Ishikawa (cell line): ENCODE measurements around the gene SOX5.

Experiments used
- CREB1 ChIP-seq: IDR thresholded peaks from 2 replicates; pipeline ENCODE4 v1.6.1; 2012; ENCODE audit warnings: low read depth
- EGR1 ChIP-seq: IDR thresholded peaks from 2 replicates; pipeline ENCODE4 v1.6.1; 2012
- EP300 ChIP-seq: IDR thresholded peaks from 2 replicates; pipeline ENCODE4 v1.6.1; 2012; ENCODE audit warnings: borderline replicate concordance
- FOXM1 ChIP-seq: IDR thresholded peaks from 2 replicates; pipeline ENCODE4 v1.6.1; 2012; ENCODE audit warnings: low read depth, borderline replicate concordance
- RAD21 ChIP-seq: IDR thresholded peaks from 2 replicates; pipeline ENCODE4 v1.6.1; 2012; ENCODE audit warnings: low read depth
- TAF1 ChIP-seq: IDR thresholded peaks from 2 replicates; pipeline ENCODE4 v1.6.1; 2012; ENCODE audit warnings: low read depth, mild to moderate bottlenecking
- YY1 ChIP-seq: IDR thresholded peaks from 2 replicates; pipeline ENCODE4 v1.6.1; 2012; ENCODE audit warnings: low read depth
- TF ChIP-seq, protein P1 (sequence below): IDR thresholded peaks from 2 replicates; pipeline ENCODE4 v1.6.1; 2012
- TF ChIP-seq, protein P2 (sequence below): IDR thresholded peaks from 2 replicates; pipeline ENCODE4 v1.6.1; 2012; ENCODE audit warnings: low read depth, mild to moderate bottlenecking
- TF ChIP-seq, protein P3 (sequence below): IDR thresholded peaks from 2 replicates; pipeline ENCODE4 v1.6.1; 2012

DNA sequence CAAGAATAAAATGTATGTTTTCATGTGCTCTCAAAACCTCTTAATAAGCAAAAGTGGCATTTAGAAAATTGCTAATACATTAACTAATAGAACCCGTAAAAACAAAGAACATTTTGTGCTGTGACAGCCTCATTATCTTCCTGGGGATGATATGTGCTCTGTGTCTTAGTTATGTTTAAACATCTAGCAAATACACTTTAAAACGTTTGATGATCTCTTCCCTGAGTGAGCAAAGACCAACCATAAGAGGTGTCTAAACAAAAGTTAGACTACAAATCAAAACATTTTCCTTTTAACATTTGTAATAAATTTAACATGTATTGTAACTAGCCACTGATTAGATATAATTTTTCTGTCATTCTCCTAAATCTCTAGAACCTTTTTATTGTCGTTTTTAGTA lies 95.8 kb downstream of the SOX5 start:
- TF ChIP-seq EGR1 (no peak), YY1 (no peak), EP300 (no peak), TAF1 (no peak), FOXM1 (no peak), RAD21 (no peak), CREB1 (no peak)
- TF ChIP-seq, protein P1, sequence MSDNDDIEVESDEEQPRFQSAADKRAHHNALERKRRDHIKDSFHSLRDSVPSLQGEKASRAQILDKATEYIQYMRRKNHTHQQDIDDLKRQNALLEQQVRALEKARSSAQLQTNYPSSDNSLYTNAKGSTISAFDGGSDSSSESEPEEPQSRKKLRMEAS: no peak
- TF ChIP-seq, protein P2, sequence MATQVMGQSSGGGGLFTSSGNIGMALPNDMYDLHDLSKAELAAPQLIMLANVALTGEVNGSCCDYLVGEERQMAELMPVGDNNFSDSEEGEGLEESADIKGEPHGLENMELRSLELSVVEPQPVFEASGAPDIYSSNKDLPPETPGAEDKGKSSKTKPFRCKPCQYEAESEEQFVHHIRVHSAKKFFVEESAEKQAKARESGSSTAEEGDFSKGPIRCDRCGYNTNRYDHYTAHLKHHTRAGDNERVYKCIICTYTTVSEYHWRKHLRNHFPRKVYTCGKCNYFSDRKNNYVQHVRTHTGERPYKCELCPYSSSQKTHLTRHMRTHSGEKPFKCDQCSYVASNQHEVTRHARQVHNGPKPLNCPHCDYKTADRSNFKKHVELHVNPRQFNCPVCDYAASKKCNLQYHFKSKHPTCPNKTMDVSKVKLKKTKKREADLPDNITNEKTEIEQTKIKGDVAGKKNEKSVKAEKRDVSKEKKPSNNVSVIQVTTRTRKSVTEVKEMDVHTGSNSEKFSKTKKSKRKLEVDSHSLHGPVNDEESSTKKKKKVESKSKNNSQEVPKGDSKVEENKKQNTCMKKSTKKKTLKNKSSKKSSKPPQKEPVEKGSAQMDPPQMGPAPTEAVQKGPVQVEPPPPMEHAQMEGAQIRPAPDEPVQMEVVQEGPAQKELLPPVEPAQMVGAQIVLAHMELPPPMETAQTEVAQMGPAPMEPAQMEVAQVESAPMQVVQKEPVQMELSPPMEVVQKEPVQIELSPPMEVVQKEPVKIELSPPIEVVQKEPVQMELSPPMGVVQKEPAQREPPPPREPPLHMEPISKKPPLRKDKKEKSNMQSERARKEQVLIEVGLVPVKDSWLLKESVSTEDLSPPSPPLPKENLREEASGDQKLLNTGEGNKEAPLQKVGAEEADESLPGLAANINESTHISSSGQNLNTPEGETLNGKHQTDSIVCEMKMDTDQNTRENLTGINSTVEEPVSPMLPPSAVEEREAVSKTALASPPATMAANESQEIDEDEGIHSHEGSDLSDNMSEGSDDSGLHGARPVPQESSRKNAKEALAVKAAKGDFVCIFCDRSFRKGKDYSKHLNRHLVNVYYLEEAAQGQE: no peak
- TF ChIP-seq, protein P3, sequence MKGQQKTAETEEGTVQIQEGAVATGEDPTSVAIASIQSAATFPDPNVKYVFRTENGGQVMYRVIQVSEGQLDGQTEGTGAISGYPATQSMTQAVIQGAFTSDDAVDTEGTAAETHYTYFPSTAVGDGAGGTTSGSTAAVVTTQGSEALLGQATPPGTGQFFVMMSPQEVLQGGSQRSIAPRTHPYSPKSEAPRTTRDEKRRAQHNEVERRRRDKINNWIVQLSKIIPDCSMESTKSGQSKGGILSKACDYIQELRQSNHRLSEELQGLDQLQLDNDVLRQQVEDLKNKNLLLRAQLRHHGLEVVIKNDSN: no peak
